GM12892 (cell line): ENCODE measurements around the gene RHEB.

Source experiments
- POLR2A ChIP-seq: IDR thresholded peaks from 2 replicates; pipeline ENCODE4 v1.6.1; 2011; ENCODE audit warnings: low read depth, low read length, control low read depth
- POLR2AphosphoS5 ChIP-seq: IDR thresholded peaks from 2 replicates; pipeline ENCODE4 v1.6.1; 2011; ENCODE audit warnings: low read depth, low read length, control low read depth

DNA sequence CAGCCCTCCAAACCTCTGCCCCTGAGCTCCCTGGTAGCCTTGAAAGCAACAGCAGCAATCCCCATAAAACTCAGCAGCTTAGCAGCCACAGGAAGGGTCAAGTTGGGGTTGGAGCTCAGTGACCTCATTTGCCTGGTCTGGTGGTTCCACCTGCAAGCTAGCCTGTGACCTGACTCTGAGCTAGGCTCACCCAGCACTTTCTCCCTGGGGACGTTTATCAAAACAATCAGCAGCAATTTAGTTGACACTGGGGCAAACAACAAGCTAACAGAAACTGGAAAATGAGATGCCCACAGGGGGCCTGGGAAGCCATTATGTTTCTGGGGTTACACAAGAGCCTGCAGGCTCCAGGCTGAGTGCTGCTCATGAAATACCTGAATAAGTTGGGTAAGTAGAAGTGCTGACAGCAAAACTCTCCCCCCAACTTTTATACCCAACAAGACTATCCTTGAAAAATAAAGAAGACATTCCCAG is 57.4 kb downstream of the RHEB start:
- TF ChIP-seq POLR2A (no peak), POLR2AphosphoS5 (no peak)
